ENCODE measurements around the gene TACC2. TPM values are rescaled to one million over a fixed set of nuclear protein-coding genes. Genes with fewer than 3 reads are reported as not detected.

TACC2 gene
- total RNA-seq, 5 donors from 2014 or later (not counting 1 experiment from before 2014, with no cell fraction given), result 0.46 to 0.70 (median 0.60) TPM; not detected in 2

DNA sequence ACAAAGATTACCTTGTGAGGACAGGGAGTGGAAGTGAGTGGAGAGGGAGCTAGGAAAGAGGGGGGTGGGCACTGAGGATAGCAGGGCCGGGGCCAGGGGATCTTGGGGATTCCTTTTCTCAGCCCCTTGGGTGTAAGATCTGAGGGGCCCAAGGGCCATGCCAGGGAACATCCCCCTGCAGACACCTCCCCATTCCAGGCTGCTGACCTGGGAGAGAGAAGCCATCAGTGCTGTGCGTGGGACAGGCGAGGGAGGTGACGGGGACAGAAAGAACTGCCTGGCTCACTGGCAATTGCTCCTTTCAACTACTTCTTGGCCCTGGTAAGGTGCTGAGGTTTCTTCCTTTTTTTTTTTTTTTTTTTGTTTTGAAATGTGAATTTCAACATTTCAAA, 270.1 kb downstream of the TACC2 start:
- H3K9me3 Mint-ChIP-seq, result peaks cover 10 to 17% (median 15%) of the 10 kb centered on the region in 3 donors
- CTCF ChIA-PET, result interaction anchor here (0.6 to 1.1 kb wide), 3 partner anchors 10 to 454 kb away, joined by 3 to 4 read pairs (median 3); no protein-coding TSS in a partner anchor
- no CpG with 5 or more reads among the region's 4 CpGs for WGBS (ENCODE audit: insufficient coverage)
- H3K27ac Mint-ChIP-seq, result no peak overlapping the region
- no peak overlapping the region for H3K4me3 Mint-ChIP-seq
- no peaks in the 10 kb centered on the region for H3K4me1 Mint-ChIP-seq
- H3K4me3 ChIP-seq (ENCODE audit: control insufficient read depth in 1 of 2, extremely low read depth in 1 of 2, low read length in 1 of 2), result no peak overlapping the region
- H3K36me3 ChIP-seq (ENCODE audit: control insufficient read depth in 2 of 2, extremely low read depth in 1 of 2, insufficient read depth in 1 of 2, low read length in 1 of 2), result no peaks in the 10 kb centered on the region
- H3K4me1 ChIP-seq (ENCODE audit: control insufficient read depth in 1 of 2, extremely low read depth in 1 of 2, insufficient read depth in 2 of 2, low read length in 2 of 2), result no peaks in the 10 kb centered on the region
- H3K27me3 ChIP-seq (replicated peaks in 1 of 2; ENCODE audit: control insufficient read depth in 2 of 2, extremely low read depth in 1 of 2, insufficient read depth in 2 of 2, low read length in 1 of 2), result peaks cover 0 to 24% of the 10 kb centered on the region in 2 experiments
- H3K9me3 ChIP-seq, result no peaks in the 10 kb centered on the region
- POLR2A ChIA-PET, result no interaction called here
- H3K27me3 Mint-ChIP-seq, result peaks cover 12 to 27% of the 10 kb centered on the region in 2 donors
- H3K27ac ChIP-seq (ENCODE audit: low read length), result no peak overlapping the region
- ATAC-seq (replicated peaks in 1 of 4), result no peak
- no peak for DNase-seq
- peaks cover 6% of the 10 kb centered on the region for H3K36me3 Mint-ChIP-seq

DNA sequence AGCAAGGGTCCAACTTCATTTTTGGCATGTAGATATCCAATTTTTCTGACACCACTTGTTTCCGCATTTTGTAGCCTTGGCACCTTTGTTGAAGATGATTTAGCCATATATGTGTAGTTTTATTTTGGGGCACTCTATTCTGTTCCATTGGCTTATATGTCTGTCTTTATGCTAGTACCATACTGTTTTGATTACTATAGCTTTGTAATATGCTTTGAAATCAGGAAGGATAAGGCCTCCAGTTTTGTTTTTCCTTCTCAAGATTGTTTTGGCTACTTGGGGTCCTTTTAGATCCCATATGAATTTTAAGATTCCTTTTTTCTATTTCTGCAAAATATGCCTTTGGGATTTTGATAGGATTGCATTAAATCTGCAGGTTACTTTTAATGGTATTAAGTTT, 272.6 kb downstream of the TACC2 start:
- Histone ChIP-seq H3K4me1 (ENCODE audit: control insufficient read depth in 1 of 2, extremely low read depth in 1 of 2, insufficient read depth in 2 of 2, low read length in 2 of 2) (no peaks in the 10 kb centered on the region), H3K27me3 (replicated peaks in 1 of 2; ENCODE audit: control insufficient read depth in 2 of 2, extremely low read depth in 1 of 2, insufficient read depth in 2 of 2, low read length in 1 of 2) (peaks cover 0 to 20% of the 10 kb centered on the region in 2 experiments), H3K36me3 (ENCODE audit: control insufficient read depth in 2 of 2, extremely low read depth in 1 of 2, insufficient read depth in 1 of 2, low read length in 1 of 2) (no peaks in the 10 kb centered on the region), H3K27ac (ENCODE audit: low read length) (no peak overlapping the region), H3K4me3 (ENCODE audit: control insufficient read depth in 1 of 2, extremely low read depth in 1 of 2, low read length in 1 of 2) (no peak overlapping the region), H3K9me3 (no peaks in the 10 kb centered on the region)
- no peaks in the 10 kb centered on the region for H3K4me1 Mint-ChIP-seq
- H3K9me3 Mint-ChIP-seq, result peaks cover 10 to 17% (median 15%) of the 10 kb centered on the region in 3 donors
- H3K4me3 Mint-ChIP-seq, result no peak overlapping the region
- H3K36me3 Mint-ChIP-seq, result peaks cover 6% of the 10 kb centered on the region
- ATAC-seq (replicated peaks in 1 of 4) (no peak), DNase-seq (no peak)
- H3K27me3 Mint-ChIP-seq, result peaks cover 27 to 42% of the 10 kb centered on the region in 2 donors
- WGBS (ENCODE audit: insufficient coverage), result no CpG with 5 or more reads among the region's 1 CpG
- CTCF ChIA-PET, result no interaction called here
- no peak overlapping the region for H3K27ac Mint-ChIP-seq
- POLR2A ChIA-PET, result no interaction called here

DNA sequence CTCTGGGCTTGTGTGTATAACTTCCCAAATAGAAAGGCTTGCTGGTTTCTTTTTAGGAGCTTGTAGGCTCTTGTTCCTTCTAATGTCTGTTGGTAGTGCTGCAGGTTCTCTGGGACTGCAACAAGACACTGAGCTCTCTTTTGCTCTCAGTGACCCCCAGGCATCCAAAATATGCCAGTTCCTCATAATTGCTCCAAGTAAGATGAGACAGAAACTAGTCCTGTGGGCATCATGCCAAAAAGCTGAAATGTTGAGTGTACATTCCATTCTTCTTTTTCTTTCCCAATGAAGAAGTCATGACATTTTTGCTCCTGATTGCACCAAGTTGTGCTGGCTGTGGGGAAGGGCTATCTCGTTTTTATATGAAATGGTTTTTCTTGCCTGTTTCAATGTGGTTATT, 275.0 kb downstream of the TACC2 start:
- ATAC-seq (replicated peaks in 1 of 4) (no peak), DNase-seq (no peak)
- Histone ChIP-seq H3K27me3 (replicated peaks in 1 of 2; ENCODE audit: control insufficient read depth in 2 of 2, extremely low read depth in 1 of 2, insufficient read depth in 2 of 2, low read length in 1 of 2) (peaks cover 0 to 23% of the 10 kb centered on the region in 2 experiments), H3K4me3 (ENCODE audit: control insufficient read depth in 1 of 2, extremely low read depth in 1 of 2, low read length in 1 of 2) (no peak overlapping the region), H3K9me3 (no peaks in the 10 kb centered on the region), H3K36me3 (ENCODE audit: control insufficient read depth in 2 of 2, extremely low read depth in 1 of 2, insufficient read depth in 1 of 2, low read length in 1 of 2) (no peaks in the 10 kb centered on the region), H3K4me1 (ENCODE audit: control insufficient read depth in 1 of 2, extremely low read depth in 1 of 2, insufficient read depth in 2 of 2, low read length in 2 of 2) (no peaks in the 10 kb centered on the region), H3K27ac (ENCODE audit: low read length) (no peak overlapping the region)
- H3K9me3 Mint-ChIP-seq, result peaks cover 10 to 17% (median 15%) of the 10 kb centered on the region in 3 donors
- no peak overlapping the region for H3K4me3 Mint-ChIP-seq
- H3K27ac Mint-ChIP-seq, result no peak overlapping the region
- H3K4me1 Mint-ChIP-seq, result no peaks in the 10 kb centered on the region
- CTCF ChIA-PET, result interaction anchor here (0.6 to 0.7 kb wide), 2 partner anchors 367 to 1295 kb away, joined by 4 to 6 read pairs; no protein-coding TSS in a partner anchor
- WGBS (ENCODE audit: insufficient coverage), result 20% methylated on average over 1 of the region's 1 CpG
- H3K27me3 Mint-ChIP-seq, result peaks cover 29 to 53% of the 10 kb centered on the region in 2 donors
- peaks cover 6% of the 10 kb centered on the region for H3K36me3 Mint-ChIP-seq
- POLR2A ChIA-PET, result interaction anchor here in 1 of 2 donors (0.7 kb wide), 1 partner anchor 294 kb away, joined by 3 read pairs; no protein-coding TSS in a partner anchor

DNA sequence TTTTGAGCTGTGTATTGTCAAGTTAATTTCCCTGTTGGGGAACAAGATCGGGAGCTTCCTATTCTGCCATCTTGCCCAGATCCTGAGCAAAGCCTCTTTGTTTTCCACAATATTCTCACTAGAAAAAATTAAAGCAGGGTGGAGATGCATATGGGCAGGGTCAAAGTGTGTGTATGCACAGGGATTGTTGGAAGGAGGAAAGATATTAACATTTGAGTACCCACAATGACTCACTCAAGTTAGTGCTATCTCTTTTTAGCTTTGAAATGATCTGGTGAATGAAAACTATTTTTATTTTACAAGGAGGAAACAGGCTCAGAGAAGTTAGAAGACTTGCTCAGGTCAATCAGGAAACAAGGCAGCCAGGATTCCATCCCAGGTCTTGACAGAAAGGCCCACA, 275.5 kb downstream of the TACC2 start:
- ChIA-PET CTCF (interaction anchor here in 1 of 2 donors (0.6 kb wide), 1 partner anchor 1294 kb away, joined by 4 read pairs; no protein-coding TSS in a partner anchor), POLR2A (no interaction called here)
- no peaks in the 10 kb centered on the region for H3K9me3 ChIP-seq
- no peak overlapping the region for H3K4me3 ChIP-seq (ENCODE audit: control insufficient read depth in 1 of 2, extremely low read depth in 1 of 2, low read length in 1 of 2)
- no peaks in the 10 kb centered on the region for H3K36me3 ChIP-seq (ENCODE audit: control insufficient read depth in 2 of 2, extremely low read depth in 1 of 2, insufficient read depth in 1 of 2, low read length in 1 of 2)
- H3K4me1 ChIP-seq (ENCODE audit: control insufficient read depth in 1 of 2, extremely low read depth in 1 of 2, insufficient read depth in 2 of 2, low read length in 2 of 2), result no peaks in the 10 kb centered on the region
- Mint-ChIP-seq H3K9me3 (peaks cover 10 to 17% (median 15%) of the 10 kb centered on the region in 3 donors), H3K27me3 (peaks cover 29 to 53% of the 10 kb centered on the region in 2 donors), H3K27ac (no peak overlapping the region), H3K4me3 (no peak overlapping the region), H3K4me1 (no peaks in the 10 kb centered on the region), H3K36me3 (peaks cover 6% of the 10 kb centered on the region)
- no peak for DNase-seq
- peaks cover 0 to 25% of the 10 kb centered on the region in 2 experiments for H3K27me3 ChIP-seq (replicated peaks in 1 of 2; ENCODE audit: control insufficient read depth in 2 of 2, extremely low read depth in 1 of 2, insufficient read depth in 2 of 2, low read length in 1 of 2)
- WGBS (ENCODE audit: insufficient coverage), result no CpG with 5 or more reads among the region's 1 CpG
- ATAC-seq (replicated peaks in 1 of 4), result no peak
- no peak overlapping the region for H3K27ac ChIP-seq (ENCODE audit: low read length)

DNA sequence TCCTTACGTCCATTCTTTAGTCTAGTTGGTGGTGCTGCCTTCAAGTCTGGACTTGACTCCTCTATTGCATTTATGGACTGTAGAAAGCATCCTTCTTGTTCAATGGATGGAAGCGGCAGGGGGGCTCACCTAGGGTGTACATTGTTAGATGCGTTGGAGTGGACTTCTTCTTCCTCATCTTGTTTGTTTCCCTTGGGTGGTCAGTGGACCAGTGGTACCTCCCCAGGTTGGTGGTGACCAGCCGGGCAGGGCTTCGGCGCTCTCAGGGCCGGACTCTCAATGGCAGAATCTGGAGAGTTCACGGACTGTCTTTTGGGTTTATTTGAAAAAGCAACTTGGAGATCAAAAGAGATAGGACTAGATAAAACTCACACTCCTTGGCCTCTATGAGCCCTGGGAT, 276.0 kb downstream of the TACC2 start:
- no peaks in the 10 kb centered on the region for H3K9me3 ChIP-seq
- no peak overlapping the region for H3K27ac ChIP-seq (ENCODE audit: low read length)
- H3K4me1 ChIP-seq (ENCODE audit: control insufficient read depth in 1 of 2, extremely low read depth in 1 of 2, insufficient read depth in 2 of 2, low read length in 2 of 2), result no peaks in the 10 kb centered on the region
- H3K4me3 ChIP-seq (ENCODE audit: control insufficient read depth in 1 of 2, extremely low read depth in 1 of 2, low read length in 1 of 2), result no peak overlapping the region
- H3K36me3 Mint-ChIP-seq, result peaks cover 6% of the 10 kb centered on the region
- H3K4me3 Mint-ChIP-seq, result no peak overlapping the region
- no peaks in the 10 kb centered on the region for H3K4me1 Mint-ChIP-seq
- DNase-seq (no peak), ATAC-seq (replicated peaks in 1 of 4) (no peak)
- ChIA-PET POLR2A (no interaction called here), CTCF (no interaction called here)
- 100% methylated on average over 2 of the region's 8 CpGs for WGBS (ENCODE audit: insufficient coverage)
- H3K9me3 Mint-ChIP-seq, result peaks cover 10 to 17% (median 15%) of the 10 kb centered on the region in 3 donors
- H3K27ac Mint-ChIP-seq, result no peak overlapping the region
- H3K27me3 Mint-ChIP-seq, result peaks cover 29 to 50% of the 10 kb centered on the region in 2 donors
- H3K36me3 ChIP-seq (ENCODE audit: control insufficient read depth in 2 of 2, extremely low read depth in 1 of 2, insufficient read depth in 1 of 2, low read length in 1 of 2), result no peaks in the 10 kb centered on the region
- peaks cover 0 to 25% of the 10 kb centered on the region in 2 experiments for H3K27me3 ChIP-seq (replicated peaks in 1 of 2; ENCODE audit: control insufficient read depth in 2 of 2, extremely low read depth in 1 of 2, insufficient read depth in 2 of 2, low read length in 1 of 2)

DNA sequence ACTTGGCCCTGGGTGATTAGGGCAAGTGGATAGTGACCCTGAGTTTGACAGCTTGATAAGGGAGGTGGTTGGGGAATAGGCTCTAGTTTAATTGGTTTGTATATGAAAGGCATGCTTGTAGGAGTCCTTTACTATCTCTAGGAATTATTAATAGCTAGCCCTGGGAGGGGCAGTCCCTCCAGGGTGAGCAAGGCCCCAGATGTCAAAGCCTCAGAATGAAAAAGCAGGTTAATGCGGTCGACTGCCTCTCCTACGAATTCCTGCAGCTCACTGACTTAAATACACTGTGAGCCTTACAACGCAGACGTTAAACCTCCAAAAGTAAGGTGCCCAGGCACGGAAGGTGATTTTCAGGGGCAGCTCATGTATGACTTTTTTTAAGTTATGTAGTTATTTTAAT, 276.9 kb downstream of the TACC2 start:
- no peak overlapping the region for H3K27ac Mint-ChIP-seq
- H3K9me3 Mint-ChIP-seq, result peaks cover 10 to 17% (median 15%) of the 10 kb centered on the region in 3 donors
- H3K4me3 ChIP-seq (ENCODE audit: control insufficient read depth in 1 of 2, extremely low read depth in 1 of 2, low read length in 1 of 2), result no peak overlapping the region
- no peak overlapping the region for H3K27ac ChIP-seq (ENCODE audit: low read length)
- no peaks in the 10 kb centered on the region for H3K36me3 ChIP-seq (ENCODE audit: control insufficient read depth in 2 of 2, extremely low read depth in 1 of 2, insufficient read depth in 1 of 2, low read length in 1 of 2)
- ATAC-seq (replicated peaks in 1 of 4) (no peak), DNase-seq (no peak)
- H3K27me3 Mint-ChIP-seq, result peaks cover 30 to 46% of the 10 kb centered on the region in 2 donors
- no peaks in the 10 kb centered on the region for H3K4me1 ChIP-seq (ENCODE audit: control insufficient read depth in 1 of 2, extremely low read depth in 1 of 2, insufficient read depth in 2 of 2, low read length in 2 of 2)
- WGBS (ENCODE audit: insufficient coverage), result no CpG with 5 or more reads among the region's 6 CpGs
- no peaks in the 10 kb centered on the region for H3K9me3 ChIP-seq
- H3K27me3 ChIP-seq (replicated peaks in 1 of 2; ENCODE audit: control insufficient read depth in 2 of 2, extremely low read depth in 1 of 2, insufficient read depth in 2 of 2, low read length in 1 of 2), result peaks cover 0 to 27% of the 10 kb centered on the region in 2 experiments
- ChIA-PET CTCF (interaction anchor here in 1 of 2 donors (0.5 kb wide), 1 partner anchor 189 kb away, joined by 3 read pairs; the partner anchor contains the start of gene ARMS2), POLR2A (no interaction called here)
- no peak overlapping the region for H3K4me3 Mint-ChIP-seq
- peaks cover 6% of the 10 kb centered on the region for H3K36me3 Mint-ChIP-seq
- no peaks in the 10 kb centered on the region for H3K4me1 Mint-ChIP-seq
